CD14-positive monocyte (primary cell): ENCODE measurements around the gene ST6GALNAC3. TPM values are rescaled to one million over a fixed set of nuclear protein-coding genes. Genes with fewer than 3 reads are reported as not detected.

ENCODE experiments used
- DNase-seq, 3 donors: peaks; one replicate each; pipeline ENCODE4 v3.0.0-alpha.2; 2011 to 2022
- H2AFZ ChIP-seq: 2 replicates; pipeline ENCODE4 v1.6.0; 2012; ENCODE audit warnings: mild to moderate bottlenecking, low read depth, low read length, inconsistent platforms; ENCODE audit not compliant: insufficient read depth, poor library complexity, severe bottlenecking
- H3K27ac ChIP-seq, 2 donors: 1 replicate in 1 of 2; 2 replicates in 1 of 2; pipeline ENCODE4 v1.5.1; 2012 to 2013; ENCODE audit warnings: low read length in 2 of 2, control low read depth in 1 of 2, inconsistent platforms in 1 of 2, low read depth in 1 of 2, mild to moderate bottlenecking in 1 of 2
- H3K27me3 ChIP-seq, 2 donors: one replicate each; pipeline versions ENCODE4 v1.6.0 to v1.6.1; 2011 to 2013; ENCODE audit warnings: low read length in 2 of 2; ENCODE audit not compliant: control insufficient read depth in 2 of 2, insufficient read depth in 2 of 2
- H3K36me3 ChIP-seq, 2 donors: replicated peaks in 1 of 2; 1 replicate in 1 of 2; 2 replicates in 1 of 2; pipeline versions ENCODE4 v1.5.1 to v1.6.1; 2012 to 2013; ENCODE audit warnings: low read length in 2 of 2, control low read depth in 1 of 2, inconsistent platforms in 1 of 2, mild to moderate bottlenecking in 1 of 2; ENCODE audit not compliant: insufficient read depth in 2 of 2, control insufficient read depth in 1 of 2
- H3K4me1 ChIP-seq, 2 donors: 1 replicate in 1 of 2; 2 replicates in 1 of 2; pipeline versions ENCODE4 v1.5.1 to v1.6.1; 2012 to 2013; ENCODE audit warnings: low read length in 2 of 2, control low read depth in 1 of 2, inconsistent platforms in 1 of 2, mild to moderate bottlenecking in 1 of 2, moderate library complexity in 1 of 2; ENCODE audit not compliant: insufficient read depth in 2 of 2, control insufficient read depth in 1 of 2
- H3K4me2 ChIP-seq: replicated peaks from 2 replicates; pipeline ENCODE3; 2012; ENCODE audit warnings: low read length, moderate library complexity, mild to moderate bottlenecking; ENCODE audit not compliant: poor library complexity, severe bottlenecking; ENCODE audit errors: extremely low read depth
- H3K4me3 ChIP-seq, 3 experiments: fragments of 200-600 bp in 1 of 3; sonication (generic) in 1 of 3; replicated peaks in 1 of 3; 1 replicate in 2 of 3; 2 replicates in 1 of 3; pipeline ENCODE4 v1.5.1; 2011 to 2013; ENCODE audit warnings: low read length in 3 of 3, mild to moderate bottlenecking in 3 of 3, control low read depth in 2 of 3, low read depth in 2 of 3, inconsistent platforms in 1 of 3, moderate library complexity in 1 of 3
- H3K79me2 ChIP-seq: 2 replicates; pipeline ENCODE4 v1.6.0; 2012; ENCODE audit warnings: mild to moderate bottlenecking, control low read depth, inconsistent platforms, low read length, moderate library complexity; ENCODE audit not compliant: insufficient read depth
- H3K9ac ChIP-seq: 2 replicates; pipeline ENCODE4 v1.6.0; 2017; ENCODE audit warnings: low read length, mild to moderate bottlenecking; ENCODE audit not compliant: insufficient read depth, poor library complexity, severe bottlenecking
- H3K9me3 ChIP-seq, 2 donors: replicated peaks in 1 of 2; 1 replicate in 1 of 2; 2 replicates in 1 of 2; pipeline versions ENCODE4 v1.5.1 to v1.6.1; 2012 to 2013; ENCODE audit warnings: low read length in 2 of 2, control low read depth in 1 of 2; ENCODE audit not compliant: control insufficient read depth in 1 of 2, insufficient read depth in 1 of 2
- H4K20me1 ChIP-seq: 2 replicates; pipeline ENCODE4 v1.6.0; 2012; ENCODE audit warnings: mild to moderate bottlenecking, low read length, control low read depth, moderate library complexity; ENCODE audit not compliant: insufficient read depth
- H3K27ac Mint-ChIP-seq, 7 donors: one replicate each; pipeline ENCODE4 v1.8.0; 2020; ENCODE audit warnings: mild to moderate bottlenecking in 7 of 7, mixed read lengths in 7 of 7, moderate library complexity in 6 of 7, inconsistent platforms in 2 of 7
- H3K27me3 Mint-ChIP-seq, 3 donors: one replicate each; pipeline ENCODE4 v1.8.0; 2021 to 2022; ENCODE audit warnings: low read depth in 3 of 3, mild to moderate bottlenecking in 3 of 3, mixed read lengths in 3 of 3, moderate library complexity in 3 of 3, inconsistent platforms in 1 of 3
- H3K36me3 Mint-ChIP-seq, 2 donors: one replicate each; pipeline ENCODE4 v1.8.0; 2020; ENCODE audit warnings: mixed read lengths in 2 of 2, inconsistent platforms in 1 of 2, mild to moderate bottlenecking in 1 of 2
- H3K4me1 Mint-ChIP-seq: one replicate; pipeline ENCODE4 v1.8.0; 2020; ENCODE audit warnings: mild to moderate bottlenecking, mixed read lengths
- H3K4me3 Mint-ChIP-seq, 2 donors: one replicate each; pipeline ENCODE4 v1.8.0; 2020; ENCODE audit warnings: mild to moderate bottlenecking in 2 of 2, mixed read lengths in 2 of 2, moderate library complexity in 1 of 2
- H3K9me3 Mint-ChIP-seq, 7 donors: one replicate each; pipeline ENCODE4 v1.8.0; 2020 to 2022; ENCODE audit warnings: mixed read lengths in 7 of 7, mild to moderate bottlenecking in 6 of 7, moderate library complexity in 6 of 7, inconsistent platforms in 2 of 7
- CTCF ChIP-seq: fragments of 200-600 bp; IDR thresholded peaks from one replicate; pipeline ENCODE4 v1.8.0; 2022; ENCODE audit warnings: antibody characterized with exemption, mild to moderate bottlenecking
- WGBS: methylation state at CpG from one replicate; pipeline ENCODE4 v1.1.5; 2013; ENCODE audit warnings: missing lambda C conversion rate; ENCODE audit not compliant: insufficient coverage; 5-methylcytosine and 5-hydroxymethylcytosine counted together
- intact Hi-C, 2 donors: fragments of 100-400 bp; cut with micrococcal nuclease; formaldehyde crosslinking; loops; one replicate each; pipeline versions ENCODE4 v1.15.0 to v1.15.1; 2023
- polyA plus RNA-seq, 3 donors: library from polyadenylated mRNA; depleted of rRNA in 1 of 3; unstranded in 2 of 3; stranded (reverse) in 1 of 3; fragments of 300-500 nt in 2 of 3; fragments of >200 nt in 1 of 3; fragmentation: Illumina TruSeq in 2 of 3; gene quantifications; 1 replicate in 2 of 3; 2 replicates in 1 of 3; pipeline ENCODE4 v1.2.3, GENCODE V29; 2012 to 2021

ST6GALNAC3 gene
- polyA plus RNA-seq, 3 donors, result 6.5 to 9.2 (median 7.6) TPM

- Histone ChIP-seq H3K4me1 (no peaks in the 10 kb centered on the region), H3K36me3 (no peaks in the 10 kb centered on the region), H3K9me3 (no peaks in the 10 kb centered on the region), H3K27ac (no peak overlapping the region), H4K20me1 (no peaks in the 10 kb centered on the region), H3K27me3 (no peaks in the 10 kb centered on the region), H3K4me2 (no peak overlapping the region), H3K9ac (no peak overlapping the region), H3K79me2 (no peaks in the 10 kb centered on the region), H3K4me3 (no peak overlapping the region), H2AFZ (no peak overlapping the region)
- Mint-ChIP-seq H3K27ac (no peak overlapping the region), H3K9me3 (peaks cover 0 to 5% (median 3%) of the 10 kb centered on the region in 7 donors), H3K4me1 (no peaks in the 10 kb centered on the region), H3K36me3 (no peaks in the 10 kb centered on the region), H3K27me3 (peaks cover 0 to 2% (median 0%) of the 10 kb centered on the region in 3 donors), H3K4me3 (no peak overlapping the region)
- intact Hi-C loops, result no loop called here
- 100% methylated on average over 2 of the region's 3 CpGs for WGBS
- no peak for TF ChIP-seq CTCF
- no peak for DNase-seq
Observed at GRCh38 chr1:76463278-76463677, 388.7 kb downstream of the ST6GALNAC3 start.

GRCh38 chr1:76463849-76464248, 389.3 kb downstream of the ST6GALNAC3 start:
- H3K9ac ChIP-seq, result no peak overlapping the region
- H3K4me3 ChIP-seq, result no peak overlapping the region
- Mint-ChIP-seq H3K9me3 (peaks cover 0 to 5% (median 3%) of the 10 kb centered on the region in 7 donors), H3K27me3 (peaks cover 0 to 2% (median 0%) of the 10 kb centered on the region in 3 donors), H3K36me3 (no peaks in the 10 kb centered on the region), H3K4me3 (no peak overlapping the region), H3K4me1 (no peaks in the 10 kb centered on the region), H3K27ac (no peak overlapping the region)
- no peak overlapping the region for H2AFZ ChIP-seq
- no peaks in the 10 kb centered on the region for H3K27me3 ChIP-seq
- DNase-seq, result no peak
- H3K27ac ChIP-seq, result no peak overlapping the region
- no peaks in the 10 kb centered on the region for H3K4me1 ChIP-seq
- TF ChIP-seq CTCF, result no peak
- H4K20me1 ChIP-seq, result no peaks in the 10 kb centered on the region
- intact Hi-C loops, result no loop called here
- H3K9me3 ChIP-seq, result no peaks in the 10 kb centered on the region
- no peaks in the 10 kb centered on the region for H3K36me3 ChIP-seq
- WGBS, result no CpG with 5 or more reads among the region's 3 CpGs
- H3K4me2 ChIP-seq, result no peak overlapping the region
- H3K79me2 ChIP-seq, result no peaks in the 10 kb centered on the region
